Measurements from ENCODE around the gene EDEM2. TPM values are rescaled to one million over a fixed set of nuclear protein-coding genes. Genes with fewer than 3 reads are reported as not detected.
"Not testable (repeated sequence)": the region's sequence is repeated elsewhere in the genome, so short reads cannot be mapped to it uniquely, and the experiment has no call there.

The EDEM2 gene
- total RNA-seq, 1 donor from 2014 or later, result 12.7 TPM

DNA sequence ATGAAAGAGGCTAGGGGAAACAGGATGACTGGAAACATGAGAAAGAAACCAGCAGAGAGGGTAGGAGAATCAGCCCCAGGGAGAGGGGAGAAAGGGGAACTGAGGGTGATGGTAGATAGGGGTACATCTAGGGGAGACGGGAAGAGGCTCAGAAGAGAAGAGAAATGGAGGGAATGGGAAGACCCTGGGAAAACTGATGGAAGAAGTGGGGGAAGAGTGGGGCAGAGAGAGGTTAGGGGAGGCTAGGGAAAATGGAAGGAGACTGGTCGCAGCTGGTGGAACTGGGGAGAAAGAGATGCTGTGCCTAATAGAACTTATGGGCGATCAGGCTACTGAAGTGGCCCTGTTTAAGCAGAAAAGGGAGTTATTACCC, 25.3 kb upstream of the EDEM2 start:
- DNase-seq (ENCODE audit: missing footprints) (no peak), ATAC-seq (no peak)
- intact Hi-C loops (cut with DNase I), result no loop called here

DNA sequence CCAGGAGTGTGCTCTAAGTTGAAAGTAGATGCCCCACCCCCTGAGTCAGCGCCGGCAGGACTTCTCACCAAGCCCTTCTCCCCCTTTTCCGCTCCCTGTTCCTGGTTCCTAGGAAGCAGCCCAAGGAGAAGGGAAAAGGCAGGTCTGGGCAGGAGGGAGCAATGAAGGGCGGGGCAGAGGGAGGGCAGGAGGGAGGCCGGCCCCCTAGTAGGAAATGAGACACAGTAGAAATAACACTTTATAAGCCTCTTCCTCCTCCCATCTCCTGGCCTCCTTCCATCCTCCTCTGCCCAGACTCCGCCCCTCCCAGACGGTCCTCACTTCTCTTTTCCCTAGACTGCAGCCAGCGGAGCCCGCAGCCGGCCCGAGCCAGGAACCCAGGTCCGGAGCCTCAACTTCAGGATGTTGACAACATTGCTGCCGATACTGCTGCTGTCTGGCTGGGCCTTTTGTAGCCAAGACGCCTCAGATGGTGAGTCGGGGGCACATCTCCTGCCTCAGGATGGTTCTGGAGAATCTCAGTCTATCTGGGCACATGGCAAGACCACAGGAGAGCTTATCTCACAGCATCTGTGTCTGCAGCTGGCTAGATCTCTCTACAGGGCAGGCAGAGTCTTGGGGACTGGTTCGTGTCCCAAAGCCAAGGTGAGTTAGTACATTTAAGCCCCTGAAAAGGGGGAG, 24.8 kb upstream of the EDEM2 start, which contains the start of gene PROCR:
Gene PROCR, plus strand, starts transcription at position 320 of the 681 bp plus-strand sequence. Its CDS starts 83 bp downstream, at position 403.
- intact Hi-C loops (cut with DNase I), result no loop called here
- ATAC-seq, result peak; percentile 97
- DNase-seq (ENCODE audit: missing footprints), result peak; percentile 91

DNA sequence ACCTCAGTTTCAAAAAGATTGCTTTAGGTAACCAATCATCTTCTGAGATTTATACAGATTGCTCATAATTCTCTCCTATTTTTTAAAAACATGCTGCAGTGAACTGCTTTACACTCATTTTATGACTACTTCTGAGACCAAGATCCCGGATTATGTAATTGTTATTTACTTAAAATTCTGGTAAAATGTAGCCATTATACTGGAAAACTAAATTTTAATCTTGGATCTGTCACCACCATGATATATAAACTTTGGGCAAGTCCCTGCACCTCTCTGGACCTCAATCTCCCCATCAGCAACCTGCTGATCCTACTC, 24.3 kb upstream of the EDEM2 start:
- intact Hi-C loops (cut with DNase I), result no loop called here
- DNase-seq (ENCODE audit: missing footprints) (no peak), ATAC-seq (no peak)

DNA sequence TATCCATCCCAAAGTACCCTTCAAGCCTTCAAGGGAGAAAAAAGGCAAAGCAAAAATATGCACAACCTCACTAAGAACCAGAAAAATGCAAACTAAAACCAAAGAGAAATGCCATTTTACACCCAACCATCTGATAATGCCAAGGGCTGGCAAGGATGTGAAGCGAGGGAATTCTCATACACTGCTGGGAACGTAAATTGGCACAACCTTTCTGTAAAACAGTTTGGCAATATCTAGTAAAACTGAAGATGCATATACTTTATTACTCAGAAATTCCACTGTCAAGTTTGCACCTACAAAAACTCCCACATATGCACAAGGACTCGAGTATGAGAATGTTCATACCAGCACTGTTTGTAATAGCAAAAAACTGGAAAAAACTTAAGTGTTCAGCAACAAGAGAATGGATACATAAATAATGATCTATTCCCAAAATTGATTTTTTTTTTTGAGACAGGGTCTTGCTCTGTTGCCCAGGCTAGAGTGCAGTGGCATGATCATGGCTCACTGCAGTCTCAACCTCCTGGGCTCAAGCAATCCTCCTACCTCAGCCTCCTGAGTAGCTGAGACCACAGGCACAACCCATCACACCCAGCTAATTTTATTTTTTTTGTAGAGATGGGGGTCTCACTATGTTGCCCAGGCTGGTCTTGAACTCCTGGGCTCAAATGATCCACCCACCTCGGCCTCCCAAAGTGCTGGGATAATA, 21.7 kb upstream of the EDEM2 start:
- ATAC-seq; DNase-seq (ENCODE audit: missing footprints); intact Hi-C loops (cut with DNase I): not testable (repeated sequence)

DNA sequence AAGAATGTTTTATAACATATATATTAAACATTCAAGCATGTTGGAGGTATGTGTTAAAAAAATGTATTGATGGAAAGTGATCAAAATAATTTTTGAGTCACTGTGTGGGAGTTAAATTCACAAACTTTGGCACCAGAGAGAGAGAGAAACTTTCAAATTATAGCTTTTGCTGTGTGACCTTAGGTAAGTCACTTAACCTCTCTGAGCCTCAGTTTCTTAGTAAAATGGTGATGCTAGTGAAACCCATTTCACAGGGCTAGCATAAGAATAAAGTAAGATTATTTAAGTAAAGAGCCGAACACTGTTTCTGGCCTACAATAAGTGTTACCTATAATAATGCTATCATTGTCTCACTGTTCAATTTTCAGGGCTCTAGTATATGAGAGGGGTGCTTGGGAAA, 20.7 kb upstream of the EDEM2 start:
- no peak for ATAC-seq
- no peak for DNase-seq (ENCODE audit: missing footprints)
- intact Hi-C loops (cut with DNase I), result no loop called here

DNA sequence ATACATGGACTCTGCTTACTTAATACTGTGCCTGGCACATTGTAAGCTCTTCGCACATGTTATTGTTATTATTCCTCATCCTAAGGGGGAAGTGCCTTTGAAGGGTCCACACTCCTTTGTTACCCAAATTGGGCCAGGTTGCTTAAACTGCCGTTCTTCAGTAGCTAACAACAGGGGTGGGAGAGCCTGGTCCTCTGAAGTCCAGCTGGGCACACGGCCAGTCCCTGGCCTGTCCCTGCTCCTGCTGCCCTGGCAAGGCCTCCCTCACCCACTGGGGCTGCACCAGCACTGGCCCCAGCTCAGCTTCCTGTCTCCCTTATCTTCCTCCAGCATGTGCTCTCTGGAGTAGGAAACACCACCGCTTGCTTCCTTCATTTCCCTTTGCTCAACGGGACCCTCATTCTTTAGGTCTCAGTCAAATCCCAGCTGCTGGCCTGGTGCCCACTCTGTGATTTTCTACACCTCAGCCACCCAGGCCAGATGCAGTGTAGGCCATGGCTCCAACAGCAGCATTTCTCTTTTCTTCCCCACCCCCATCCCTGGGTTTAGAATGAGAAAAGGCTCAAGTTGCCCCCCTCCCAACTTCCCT, 19.2 kb upstream of the EDEM2 start:
- DNase-seq (ENCODE audit: missing footprints), result no peak
- intact Hi-C loops (cut with DNase I), result no loop called here
- ATAC-seq, result peak; percentile 90

DNA sequence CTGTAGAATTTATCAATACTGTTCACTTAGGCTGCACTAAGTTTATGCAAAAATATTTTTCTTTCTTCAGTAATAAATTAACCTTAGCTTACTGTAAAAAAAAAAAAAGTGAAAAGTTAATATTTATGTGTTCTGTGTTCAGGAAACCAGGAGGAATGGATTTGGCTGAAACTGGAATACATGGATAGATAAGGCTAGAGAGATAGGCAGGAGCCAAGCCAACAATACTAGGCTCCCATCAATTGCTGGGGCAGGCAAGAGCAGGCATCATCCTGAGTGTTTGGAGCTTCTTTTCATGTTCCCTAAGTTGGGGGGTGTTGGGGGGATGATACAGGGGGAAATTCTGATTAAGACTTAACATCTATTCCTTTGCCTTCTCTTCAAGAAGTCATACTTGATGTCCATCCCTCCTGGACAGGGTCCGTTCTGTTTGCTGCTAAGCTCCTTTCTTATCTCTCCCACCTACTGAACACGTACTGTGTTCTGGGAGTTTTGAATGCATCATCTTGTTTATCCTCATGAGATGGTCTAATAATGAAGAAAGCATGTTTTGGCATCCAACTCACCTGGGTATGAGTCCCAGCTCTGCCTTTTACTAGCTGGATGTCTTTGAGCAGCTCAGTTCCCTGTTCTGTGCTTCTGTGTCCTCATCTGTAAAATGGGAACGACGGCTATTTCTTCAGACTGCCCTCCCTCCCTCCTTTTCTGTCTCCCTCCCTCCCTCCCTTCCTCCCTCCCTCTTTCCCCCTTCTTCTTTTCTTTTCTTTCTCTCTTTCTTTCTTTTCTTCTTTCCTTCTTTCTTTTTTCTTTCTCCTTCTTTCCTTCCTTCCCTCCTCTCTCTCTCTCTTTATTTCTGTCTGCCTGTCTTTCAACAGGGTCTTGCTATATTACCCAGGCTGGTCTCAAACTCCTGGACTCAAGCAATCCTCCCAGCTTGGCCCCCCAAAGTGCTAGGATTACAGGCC, 18.4 kb upstream of the EDEM2 start:
- intact Hi-C loops (cut with DNase I), result no loop called here

DNA sequence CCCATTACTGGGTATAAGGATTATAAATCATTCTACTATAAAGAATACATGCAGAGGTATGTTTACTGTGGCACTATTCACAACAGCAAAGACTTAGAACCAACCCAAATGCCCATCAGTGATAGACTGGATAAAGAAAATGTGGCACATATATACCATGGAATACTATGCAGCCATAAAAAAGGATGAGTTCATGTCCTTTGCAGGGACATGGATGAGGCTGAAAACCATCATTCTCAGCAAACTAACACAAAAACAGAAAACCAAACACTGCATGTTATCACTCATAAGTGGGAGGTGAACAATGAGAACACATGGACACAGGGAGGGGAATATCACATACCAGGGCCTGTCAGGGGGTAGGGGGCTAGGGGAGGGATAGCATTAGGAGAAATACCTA, 17.4 kb upstream of the EDEM2 start:
- ATAC-seq; DNase-seq (ENCODE audit: missing footprints); intact Hi-C loops (cut with DNase I): not testable (repeated sequence)

More for the DNA sequence above, 18.4 kb upstream of the EDEM2 start:
- no peak for DNase-seq (ENCODE audit: missing footprints)
- no peak for ATAC-seq

DNA sequence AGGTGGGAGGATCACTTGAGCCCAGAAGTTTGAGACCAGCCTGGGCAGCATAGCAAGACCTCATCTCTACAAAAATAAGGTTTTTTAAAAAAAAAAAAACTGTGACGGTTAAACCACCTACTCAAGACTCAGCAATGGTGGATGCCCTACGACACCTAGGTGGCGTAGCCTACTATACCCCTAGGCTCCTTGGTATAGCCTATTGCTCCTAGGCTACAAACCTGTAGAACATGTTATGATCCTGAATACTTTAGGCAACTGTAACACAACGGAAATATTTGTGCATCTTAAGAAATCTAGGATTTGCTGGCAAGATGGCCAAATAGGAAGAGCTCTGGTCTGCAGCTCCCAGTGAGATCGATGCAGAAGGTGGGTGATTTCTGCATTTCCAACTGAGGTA, 13.2 kb upstream of the EDEM2 start:
- ATAC-seq; DNase-seq (ENCODE audit: missing footprints); intact Hi-C loops (cut with DNase I): not testable (repeated sequence)

DNA sequence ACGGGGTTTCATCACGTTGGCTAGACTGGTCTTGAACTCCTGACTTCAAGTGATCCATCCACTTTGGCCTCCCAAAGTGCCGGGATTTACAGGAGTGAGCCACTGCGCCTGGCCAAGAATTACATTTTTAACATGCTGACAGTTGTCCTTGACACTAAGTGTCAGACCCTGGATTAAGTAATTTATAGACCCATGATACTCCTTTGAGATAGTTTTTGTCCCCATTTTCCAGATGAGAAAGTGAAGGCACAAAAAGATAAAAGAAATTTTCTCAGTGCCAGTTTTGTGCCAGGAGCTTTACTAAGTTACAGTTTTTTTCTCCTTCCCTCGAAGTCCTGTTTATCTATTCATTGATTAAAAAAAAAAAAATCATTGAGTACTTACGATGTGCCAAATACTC, 9.8 kb upstream of the EDEM2 start:
- ATAC-seq (no peak), DNase-seq (ENCODE audit: missing footprints) (no peak)
- intact Hi-C loops (cut with DNase I), result no loop called here

DNA sequence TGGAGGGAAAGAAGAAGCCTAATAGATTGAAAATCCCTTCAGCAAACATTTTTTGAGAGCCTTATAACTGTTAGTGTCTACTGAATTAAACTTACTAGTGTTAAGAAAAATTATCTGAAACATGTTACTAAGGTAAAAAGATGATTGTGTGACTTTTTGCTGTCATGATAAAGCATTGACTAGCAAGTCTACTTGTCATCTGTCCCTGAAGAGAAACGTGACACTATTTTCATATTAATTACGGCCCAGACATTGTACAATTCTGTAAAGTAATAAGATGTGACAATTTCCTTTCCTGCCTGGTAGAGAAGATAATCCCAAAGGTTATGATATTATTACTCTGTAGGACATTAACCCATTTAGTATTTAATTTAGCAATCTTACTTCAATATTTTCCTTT, 8.8 kb upstream of the EDEM2 start:
- DNase-seq (ENCODE audit: missing footprints), result no peak

DNA sequence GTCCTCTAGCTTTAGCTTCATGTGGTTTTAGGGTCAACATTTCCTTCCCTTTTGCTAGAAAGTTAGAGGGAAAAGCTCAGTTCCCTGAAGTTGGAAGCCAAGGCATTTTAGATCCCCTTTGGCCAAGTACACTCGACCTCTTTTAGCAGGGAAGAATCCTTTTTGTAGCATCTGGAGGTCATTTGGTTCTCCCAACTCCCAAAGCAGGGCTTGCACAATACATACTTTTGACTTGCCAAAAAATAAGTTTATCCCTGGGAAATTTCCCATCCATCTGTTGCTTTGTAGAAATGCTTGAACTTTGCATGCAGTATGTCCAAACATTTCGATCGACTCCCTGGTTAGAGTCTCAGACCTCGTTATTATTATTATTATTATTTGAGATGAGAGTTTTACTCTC, 4.6 kb upstream of the EDEM2 start:
- DNase-seq (ENCODE audit: missing footprints) (no peak), ATAC-seq (peak; percentile 81)
- intact Hi-C loops (cut with DNase I), result no loop called here

More for the DNA sequence above, 8.8 kb upstream of the EDEM2 start:
- intact Hi-C loops (cut with DNase I), result no loop called here
- ATAC-seq, result no peak

DNA sequence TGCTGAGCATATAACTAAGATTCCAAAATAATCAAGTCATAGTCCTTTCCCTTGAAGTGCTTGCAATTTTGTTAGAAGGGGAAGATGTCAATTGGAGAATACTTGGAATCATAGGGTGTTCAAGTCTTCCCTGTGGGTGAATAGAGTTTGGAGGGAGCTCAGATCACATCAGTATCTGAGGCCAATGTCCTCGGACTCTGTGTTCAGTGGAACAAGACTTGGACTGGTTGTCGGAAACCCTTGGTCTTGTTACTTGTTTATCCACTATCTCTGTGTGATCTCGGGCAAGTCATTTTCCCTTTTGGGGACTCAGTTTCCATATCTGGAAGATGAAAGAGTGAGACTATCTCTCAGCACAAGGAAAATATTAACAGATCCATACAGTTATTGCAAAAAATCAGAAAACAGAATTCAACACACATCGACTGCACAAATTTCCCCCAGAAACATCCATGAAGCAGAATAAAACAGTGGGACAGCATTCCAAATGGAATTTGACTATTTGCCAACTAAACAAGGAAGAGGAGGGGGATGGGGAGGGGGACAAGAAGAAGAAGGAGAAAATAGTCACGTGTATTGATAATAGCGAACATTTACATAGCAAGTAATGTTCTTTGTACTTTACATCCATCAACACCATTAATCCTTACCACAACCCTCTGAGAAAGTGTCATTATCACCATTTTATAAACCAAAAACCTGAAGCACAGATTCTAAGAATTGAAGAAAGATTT, 3.9 kb upstream of the EDEM2 start:
- no peak for ATAC-seq
- no peak for DNase-seq (ENCODE audit: missing footprints)
- intact Hi-C loops (cut with DNase I), result no loop called here

DNA sequence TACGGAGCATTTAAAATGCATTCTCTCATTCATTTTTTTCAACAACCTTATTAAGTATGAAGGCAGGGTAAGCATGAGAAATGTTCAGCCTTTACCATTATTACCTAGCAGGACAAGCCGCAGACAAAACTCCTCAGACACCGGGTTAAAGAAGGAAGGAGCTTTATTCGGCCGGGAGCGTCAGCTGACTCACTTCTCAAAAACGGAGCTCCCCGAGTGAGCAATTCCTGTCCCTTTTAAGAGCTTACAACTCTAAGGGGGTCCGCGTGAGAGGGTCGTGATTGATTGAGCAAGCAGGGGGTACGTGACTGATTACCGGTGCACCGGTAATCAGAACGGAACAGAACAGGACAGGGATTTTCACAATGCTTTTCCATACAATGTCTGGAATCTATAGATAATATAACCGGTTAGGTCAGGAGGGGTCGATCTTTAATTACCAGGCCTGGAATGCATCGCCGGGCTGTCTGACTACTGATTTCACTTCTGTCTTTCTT, 487 bp upstream of the EDEM2 start:
- intact Hi-C loops (cut with DNase I), result loop anchor here (5.0 kb wide), 1 partner anchor 130 kb away; the partner anchor contains the start of gene MMP24OS

DNA sequence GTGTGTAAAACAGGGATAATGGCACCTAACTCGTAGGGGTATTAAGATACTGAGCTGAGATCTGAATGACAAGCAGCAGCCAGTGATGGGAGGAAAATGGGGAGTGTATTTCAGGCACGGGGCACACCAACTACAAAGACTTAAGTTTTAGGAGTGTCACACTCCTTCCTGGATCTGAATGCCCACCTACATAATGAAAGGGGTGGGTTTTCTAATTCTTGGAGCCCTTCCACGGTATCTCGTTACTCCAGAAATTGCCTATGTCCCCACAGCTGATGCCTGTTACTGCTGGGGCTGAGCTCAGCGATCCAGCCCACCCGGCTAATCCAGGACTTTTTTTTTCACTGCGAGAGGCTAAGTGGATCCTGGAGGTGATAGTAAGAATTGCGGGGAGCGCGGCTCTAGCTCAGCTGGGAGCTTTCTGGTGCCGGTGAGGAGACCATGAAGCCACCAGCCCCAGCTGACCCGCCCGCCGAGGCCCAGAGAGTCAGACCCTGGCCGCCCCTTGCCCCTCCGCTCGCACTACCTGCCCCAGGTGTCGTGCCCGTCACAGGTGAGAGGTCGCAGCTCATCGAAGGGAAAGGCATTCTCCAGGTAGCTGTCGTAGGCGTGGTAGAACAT, 727 bp downstream of the EDEM2 start:
- intact Hi-C loops (cut with DNase I), result loop anchor here (5.0 kb wide), 1 partner anchor 131 kb away; the partner anchor contains the start of gene MMP24OS
- ATAC-seq (no peak), DNase-seq (ENCODE audit: missing footprints) (no peak)

More for the DNA sequence above, 487 bp upstream of the EDEM2 start:
- not testable (repeated sequence) for DNase-seq (ENCODE audit: missing footprints); ATAC-seq

DNA sequence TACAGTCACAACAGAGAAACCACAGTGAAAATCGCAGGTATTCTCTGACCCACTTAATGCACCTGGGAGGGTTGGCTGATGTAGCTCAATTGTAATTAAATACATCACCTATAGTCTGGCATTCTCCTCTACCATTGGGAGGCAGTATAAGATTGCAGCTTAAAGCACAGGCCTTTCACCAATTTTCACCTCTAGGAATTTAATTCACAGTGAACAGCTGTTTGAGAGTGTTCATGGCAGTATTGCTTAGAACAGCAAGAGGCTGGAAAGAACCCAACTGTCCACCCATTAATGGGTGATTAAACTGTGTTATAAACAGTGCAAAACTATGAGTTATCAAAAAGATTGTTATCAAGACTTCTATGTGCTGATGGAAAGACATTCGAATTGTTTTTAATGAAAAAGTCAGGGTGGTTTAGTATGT, 2.0 kb downstream of the EDEM2 start:
- ATAC-seq (peak; percentile 59), DNase-seq (ENCODE audit: missing footprints) (no peak)
- intact Hi-C loops (cut with DNase I), result loop anchor here (1.0 to 5.0 kb wide), 2 partner anchors 63 to 132 kb away; partner anchors contain the start of gene MMP24OS

DNA sequence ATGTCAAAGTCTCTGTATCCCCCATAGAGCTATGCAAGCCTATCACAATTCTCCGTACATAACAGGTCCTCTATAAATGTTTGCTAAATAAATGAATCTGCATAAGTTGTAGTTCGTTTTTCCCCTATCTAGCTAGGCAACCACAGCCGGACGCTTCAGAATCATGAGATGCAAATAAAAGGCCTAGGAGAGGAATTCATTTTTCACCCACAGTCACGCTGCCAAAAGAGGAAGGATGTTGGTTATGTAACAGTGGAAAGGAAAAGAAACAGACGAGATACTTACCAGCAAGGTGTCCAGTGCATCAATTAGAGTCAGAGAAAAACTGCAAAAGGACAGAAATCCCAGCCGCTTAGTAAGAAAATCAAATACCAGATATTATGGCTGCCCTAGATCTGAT, 2.4 kb downstream of the EDEM2 start:
- no peak for DNase-seq (ENCODE audit: missing footprints)
- ATAC-seq, result no peak
- intact Hi-C loops (cut with DNase I), result loop anchor here (1.0 to 5.0 kb wide), 2 partner anchors 64 to 133 kb away; partner anchors contain the start of gene MMP24OS

Data from Right ventricle myocardium inferior (tissue), 1 donor.